ENCODE measurements around the gene TAMALIN.

Gene TAMALIN

DNA sequence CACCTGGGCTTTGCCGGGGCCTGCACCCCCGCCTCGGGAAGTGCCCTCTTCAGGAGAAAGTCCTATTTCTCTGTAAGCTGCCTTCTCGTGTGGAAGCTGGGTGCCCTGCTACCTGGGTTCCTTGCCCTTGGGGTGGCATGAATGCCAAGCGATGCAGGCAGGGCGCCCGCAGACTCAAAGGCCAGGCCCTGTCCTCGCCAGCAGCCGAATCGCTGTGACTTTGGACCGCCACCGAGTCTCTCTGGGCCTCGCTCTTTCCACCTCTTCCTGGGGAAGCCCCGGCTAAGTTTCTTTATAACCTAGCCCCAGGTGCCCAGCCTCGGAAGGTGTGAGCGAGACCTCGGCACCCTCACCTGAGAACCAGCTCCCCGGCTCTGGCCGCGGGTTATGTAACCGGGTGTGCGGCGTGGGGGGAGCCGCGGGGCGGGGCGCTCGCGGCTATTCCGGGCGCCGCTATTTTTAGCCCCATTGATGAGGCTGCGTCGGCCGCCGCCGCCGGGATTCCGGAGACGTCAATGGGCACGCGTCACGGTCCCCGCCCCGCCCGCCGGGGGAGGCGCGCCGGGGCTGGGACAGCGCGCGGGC lies 29.9 kb downstream of the TAMALIN start:
- TF ChIP-seq YY1 (IDR thresholded peaks at IDR 0.05; ENCODE audit: low read depth), result no peak
- peak; percentile 45 for TF ChIP-seq EP300 (IDR thresholded peaks at IDR 0.05; ENCODE audit: borderline replicate concordance)
- TF ChIP-seq, protein P1, sequence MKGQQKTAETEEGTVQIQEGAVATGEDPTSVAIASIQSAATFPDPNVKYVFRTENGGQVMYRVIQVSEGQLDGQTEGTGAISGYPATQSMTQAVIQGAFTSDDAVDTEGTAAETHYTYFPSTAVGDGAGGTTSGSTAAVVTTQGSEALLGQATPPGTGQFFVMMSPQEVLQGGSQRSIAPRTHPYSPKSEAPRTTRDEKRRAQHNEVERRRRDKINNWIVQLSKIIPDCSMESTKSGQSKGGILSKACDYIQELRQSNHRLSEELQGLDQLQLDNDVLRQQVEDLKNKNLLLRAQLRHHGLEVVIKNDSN (IDR thresholded peaks at IDR 0.05), result no peak
- 0 out of 2 replicates have a peak, but pooled peaks have one; percentile 30 for TF ChIP-seq NFIC (IDR thresholded peaks at IDR 0.05)
- TF ChIP-seq TEAD4 (IDR thresholded peaks at IDR 0.05), result peak; percentile 78
- peak; percentile 53; the same call in 1 of the 2 replicates for TF ChIP-seq CEBPB (IDR thresholded peaks at IDR 0.05)
- TF ChIP-seq EGR1 (IDR thresholded peaks at IDR 0.05), result peak; percentile 23; the same call in 1 of the 2 replicates
- TF ChIP-seq TCF12 (IDR thresholded peaks at IDR 0.05; ENCODE audit: low read depth), result peak; percentile 75
- TF ChIP-seq CREB1 (IDR thresholded peaks at IDR 0.05; ENCODE audit: low read depth), result peak; percentile 79

DNA sequence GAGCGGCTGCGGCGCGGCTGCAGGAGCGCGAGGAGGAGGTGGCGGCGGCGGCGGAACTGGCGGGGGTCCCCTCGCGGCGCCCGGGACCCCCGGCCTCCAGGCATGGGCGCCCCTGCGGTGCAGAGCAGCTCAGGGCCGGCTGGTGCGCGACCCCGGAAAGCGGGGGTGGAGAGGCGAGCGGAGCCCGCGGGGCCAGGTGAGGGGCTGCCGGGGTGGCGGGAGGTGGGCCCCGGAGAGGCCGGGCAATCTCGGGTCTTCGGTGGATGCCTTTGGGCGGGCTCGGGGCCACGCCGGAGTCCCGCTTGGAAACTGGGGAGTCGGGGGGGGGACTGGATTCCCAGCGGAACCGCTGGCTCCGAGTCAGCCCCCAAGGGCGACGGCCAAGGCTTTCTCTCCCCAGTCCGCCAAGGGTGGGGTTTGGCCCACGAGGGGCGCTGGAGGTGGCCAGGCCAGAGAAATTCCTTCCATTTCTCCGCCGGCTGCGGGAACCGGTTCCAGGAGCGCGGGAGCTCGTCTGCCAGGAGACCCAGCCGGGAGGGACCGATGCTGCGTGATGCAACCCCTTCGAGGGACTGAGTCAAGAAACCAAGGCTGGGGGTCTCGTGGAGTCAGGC lies 30.6 kb downstream of the TAMALIN start:
- no peak for TF ChIP-seq FOXM1 (IDR thresholded peaks at IDR 0.05; ENCODE audit: borderline replicate concordance, low read depth)
- peak; percentile 83 for TF ChIP-seq ZBTB7A (IDR thresholded peaks at IDR 0.05; ENCODE audit: low read depth)
- TF ChIP-seq RAD21 (IDR thresholded peaks at IDR 0.05; ENCODE audit: low read depth), result no peak
- TF ChIP-seq, protein P2, sequence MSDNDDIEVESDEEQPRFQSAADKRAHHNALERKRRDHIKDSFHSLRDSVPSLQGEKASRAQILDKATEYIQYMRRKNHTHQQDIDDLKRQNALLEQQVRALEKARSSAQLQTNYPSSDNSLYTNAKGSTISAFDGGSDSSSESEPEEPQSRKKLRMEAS (IDR thresholded peaks at IDR 0.05), result peak; percentile 59; the same call in 1 of the 2 replicates
- no peak for TF ChIP-seq NFIC (IDR thresholded peaks at IDR 0.05)
- TF ChIP-seq CREB1 (IDR thresholded peaks at IDR 0.05; ENCODE audit: low read depth), result no peak
- TF ChIP-seq EGR1 (IDR thresholded peaks at IDR 0.05), result 0 out of 2 replicates have a peak, but pooled peaks have one; percentile 20
- TF ChIP-seq TAF1 (IDR thresholded peaks at IDR 0.05; ENCODE audit: low read depth), result no peak
- TF ChIP-seq TCF12 (IDR thresholded peaks at IDR 0.05; ENCODE audit: low read depth), result no peak
- peak; percentile 48; the same call in 1 of the 2 replicates for TF ChIP-seq TEAD4 (IDR thresholded peaks at IDR 0.05)
- TF ChIP-seq, protein P1 (IDR thresholded peaks at IDR 0.05), result no peak
- TF ChIP-seq, protein P3, sequence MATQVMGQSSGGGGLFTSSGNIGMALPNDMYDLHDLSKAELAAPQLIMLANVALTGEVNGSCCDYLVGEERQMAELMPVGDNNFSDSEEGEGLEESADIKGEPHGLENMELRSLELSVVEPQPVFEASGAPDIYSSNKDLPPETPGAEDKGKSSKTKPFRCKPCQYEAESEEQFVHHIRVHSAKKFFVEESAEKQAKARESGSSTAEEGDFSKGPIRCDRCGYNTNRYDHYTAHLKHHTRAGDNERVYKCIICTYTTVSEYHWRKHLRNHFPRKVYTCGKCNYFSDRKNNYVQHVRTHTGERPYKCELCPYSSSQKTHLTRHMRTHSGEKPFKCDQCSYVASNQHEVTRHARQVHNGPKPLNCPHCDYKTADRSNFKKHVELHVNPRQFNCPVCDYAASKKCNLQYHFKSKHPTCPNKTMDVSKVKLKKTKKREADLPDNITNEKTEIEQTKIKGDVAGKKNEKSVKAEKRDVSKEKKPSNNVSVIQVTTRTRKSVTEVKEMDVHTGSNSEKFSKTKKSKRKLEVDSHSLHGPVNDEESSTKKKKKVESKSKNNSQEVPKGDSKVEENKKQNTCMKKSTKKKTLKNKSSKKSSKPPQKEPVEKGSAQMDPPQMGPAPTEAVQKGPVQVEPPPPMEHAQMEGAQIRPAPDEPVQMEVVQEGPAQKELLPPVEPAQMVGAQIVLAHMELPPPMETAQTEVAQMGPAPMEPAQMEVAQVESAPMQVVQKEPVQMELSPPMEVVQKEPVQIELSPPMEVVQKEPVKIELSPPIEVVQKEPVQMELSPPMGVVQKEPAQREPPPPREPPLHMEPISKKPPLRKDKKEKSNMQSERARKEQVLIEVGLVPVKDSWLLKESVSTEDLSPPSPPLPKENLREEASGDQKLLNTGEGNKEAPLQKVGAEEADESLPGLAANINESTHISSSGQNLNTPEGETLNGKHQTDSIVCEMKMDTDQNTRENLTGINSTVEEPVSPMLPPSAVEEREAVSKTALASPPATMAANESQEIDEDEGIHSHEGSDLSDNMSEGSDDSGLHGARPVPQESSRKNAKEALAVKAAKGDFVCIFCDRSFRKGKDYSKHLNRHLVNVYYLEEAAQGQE (IDR thresholded peaks at IDR 0.05; ENCODE audit: low read depth), result no peak

DNA sequence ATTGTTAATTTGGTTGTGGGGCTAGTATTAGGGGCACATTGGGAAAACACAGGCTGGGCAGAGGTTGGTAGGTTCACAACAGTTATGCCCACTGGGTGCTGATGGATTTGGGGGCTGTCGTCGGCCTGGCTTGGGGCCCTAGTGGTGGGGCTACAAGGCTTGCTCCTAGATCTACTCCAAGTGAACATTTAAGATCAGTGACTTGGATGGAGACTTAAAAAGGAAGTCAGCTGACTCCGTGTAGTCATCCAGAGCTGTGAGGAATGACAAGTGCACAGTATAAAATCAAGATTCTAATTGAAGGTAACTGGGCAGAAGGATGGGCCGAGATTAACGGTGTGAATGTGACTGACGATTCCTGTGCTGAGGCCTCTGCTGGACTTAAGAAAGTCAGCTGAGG lies 31.7 kb downstream of the TAMALIN start:
- TF ChIP-seq EP300 (IDR thresholded peaks at IDR 0.05; ENCODE audit: borderline replicate concordance) (no peak), TAF1 (IDR thresholded peaks at IDR 0.05; ENCODE audit: low read depth) (no peak), NFIC (IDR thresholded peaks at IDR 0.05) (no peak), RAD21 (IDR thresholded peaks at IDR 0.05; ENCODE audit: low read depth) (no peak), EGR1 (IDR thresholded peaks at IDR 0.05) (no peak)
- TF ChIP-seq, protein P3 (IDR thresholded peaks at IDR 0.05; ENCODE audit: low read depth), result no peak
- TF ChIP-seq, protein P1 (IDR thresholded peaks at IDR 0.05), result no peak

DNA sequence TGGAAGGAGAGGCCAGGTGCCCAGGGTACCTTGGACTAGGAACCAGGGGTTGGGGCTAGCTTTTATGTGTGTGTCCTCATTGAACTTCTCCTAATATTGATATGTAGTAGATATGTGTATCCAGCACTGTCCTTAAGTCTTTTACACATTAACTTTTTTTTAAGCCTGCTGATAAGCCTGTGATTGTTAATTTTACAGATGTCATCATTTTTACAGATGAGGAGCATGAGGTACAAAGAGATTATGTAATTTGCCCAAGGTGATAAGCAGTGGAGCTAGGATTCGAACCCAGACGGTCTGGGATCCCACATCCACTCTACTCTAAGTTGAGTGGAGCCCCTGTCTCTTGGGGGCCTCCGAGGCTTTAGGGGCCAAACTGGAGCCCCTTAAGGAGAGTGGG lies 34.3 kb downstream of the TAMALIN start:
- TF ChIP-seq EGR1 (IDR thresholded peaks at IDR 0.05) (no peak), FOXM1 (IDR thresholded peaks at IDR 0.05; ENCODE audit: borderline replicate concordance, low read depth) (no peak), TCF12 (IDR thresholded peaks at IDR 0.05; ENCODE audit: low read depth) (no peak), CEBPB (IDR thresholded peaks at IDR 0.05) (no peak), RAD21 (IDR thresholded peaks at IDR 0.05; ENCODE audit: low read depth) (no peak), YY1 (IDR thresholded peaks at IDR 0.05; ENCODE audit: low read depth) (no peak), CREB1 (IDR thresholded peaks at IDR 0.05; ENCODE audit: low read depth) (no peak), NFIC (IDR thresholded peaks at IDR 0.05) (no peak), TAF1 (IDR thresholded peaks at IDR 0.05; ENCODE audit: low read depth) (no peak), TEAD4 (IDR thresholded peaks at IDR 0.05) (no peak), EP300 (IDR thresholded peaks at IDR 0.05; ENCODE audit: borderline replicate concordance) (no peak), ZBTB7A (IDR thresholded peaks at IDR 0.05; ENCODE audit: low read depth) (no peak)
- TF ChIP-seq, protein P2 (IDR thresholded peaks at IDR 0.05), result no peak
- TF ChIP-seq, protein P3 (IDR thresholded peaks at IDR 0.05; ENCODE audit: low read depth), result no peak
- TF ChIP-seq, protein P1 (IDR thresholded peaks at IDR 0.05), result no peak
